Astrocyte (in vitro differentiated cells and primary cell): ENCODE measurements around the gene ZFYVE28. TPM values are rescaled to one million over a fixed set of nuclear protein-coding genes. Genes with fewer than 3 reads are reported as not detected.
"Not testable (repeated sequence)": the region's sequence is repeated elsewhere in the genome, so short reads cannot be mapped to it uniquely, and the experiment has no call there.

ENCODE experiments used
- DNase-seq: peaks from one replicate; pipeline ENCODE4 v3.0.0-alpha.2; 2010; ENCODE audit warnings: low read depth
- FAIRE-seq: peaks from 2 replicates; lab custom pipeline; 2011; peaks lifted over from hg19 to GRCh38; lab: Jason Lieb, UNC
- H2AFZ ChIP-seq: 2 replicates; pipeline ENCODE4 v1.6.0; 2012; ENCODE audit warnings: low read depth, low read length, inconsistent platforms
- H3K27ac ChIP-seq: 2 replicates; pipeline ENCODE4 v1.5.1; 2011; ENCODE audit warnings: low read depth, low read length, inconsistent platforms
- H3K27me3 ChIP-seq: 2 replicates; pipeline ENCODE4 v1.6.0; 2011; ENCODE audit warnings: low read length, inconsistent platforms; ENCODE audit not compliant: insufficient read depth
- H3K36me3 ChIP-seq: 2 replicates; pipeline ENCODE4 v1.5.1; 2011; ENCODE audit warnings: low read length, inconsistent platforms; ENCODE audit not compliant: insufficient read depth
- H3K4me1 ChIP-seq: 2 replicates; pipeline ENCODE4 v1.5.1; 2011; ENCODE audit warnings: low read length, inconsistent platforms; ENCODE audit not compliant: insufficient read depth
- H3K4me2 ChIP-seq: 2 replicates; pipeline ENCODE4 v1.6.0; 2012; ENCODE audit warnings: low read length, inconsistent platforms
- H3K4me3 ChIP-seq: 2 replicates; pipeline ENCODE4 v1.5.1; 2011; ENCODE audit warnings: low read depth, mild to moderate bottlenecking, low read length, inconsistent platforms; ENCODE audit not compliant: insufficient read depth
- H3K79me2 ChIP-seq: 2 replicates; pipeline ENCODE4 v1.6.0; 2012; ENCODE audit warnings: mild to moderate bottlenecking, low read length, inconsistent platforms; ENCODE audit not compliant: insufficient read depth
- H3K9ac ChIP-seq: 2 replicates; pipeline ENCODE4 v1.6.0; 2012; ENCODE audit warnings: mild to moderate bottlenecking, low read length, inconsistent platforms
- H3K9me3 ChIP-seq: 2 replicates; pipeline ENCODE4 v1.5.1; 2012; ENCODE audit warnings: low read depth, mild to moderate bottlenecking, low read length, inconsistent platforms; ENCODE audit not compliant: insufficient read depth
- H4K20me1 ChIP-seq: 2 replicates; pipeline ENCODE4 v1.6.0; 2012; ENCODE audit warnings: low read length, inconsistent platforms; ENCODE audit not compliant: insufficient read depth
- H3K27ac Mint-ChIP-seq: one replicate; pipeline ENCODE4 v1.8.0; 2021; ENCODE audit warnings: mild to moderate bottlenecking, mixed read lengths; ENCODE audit not compliant: unreplicated experiment
- H3K27me3 Mint-ChIP-seq: one replicate; pipeline ENCODE4 v1.8.0; 2021; ENCODE audit warnings: low read depth, mixed read lengths; ENCODE audit not compliant: unreplicated experiment
- H3K36me3 Mint-ChIP-seq: one replicate; pipeline ENCODE4 v1.8.0; 2021; ENCODE audit warnings: low read depth, mixed read lengths; ENCODE audit not compliant: unreplicated experiment
- H3K4me1 Mint-ChIP-seq: one replicate; pipeline ENCODE4 v1.8.0; 2021; ENCODE audit warnings: low read depth, mixed read lengths; ENCODE audit not compliant: unreplicated experiment
- H3K4me3 Mint-ChIP-seq: one replicate; pipeline ENCODE4 v1.8.0; 2021; ENCODE audit warnings: mild to moderate bottlenecking, moderate library complexity, mixed read lengths; ENCODE audit not compliant: unreplicated experiment
- H3K9me3 Mint-ChIP-seq: one replicate; pipeline ENCODE4 v1.8.0; 2021; ENCODE audit warnings: mild to moderate bottlenecking, mixed read lengths; ENCODE audit not compliant: unreplicated experiment
- EZH2 ChIP-seq: IDR thresholded peaks from 2 replicates; pipeline ENCODE4 v1.6.1; 2012; ENCODE audit warnings: mild to moderate bottlenecking, low read length, inconsistent platforms; ENCODE audit not compliant: insufficient read depth
- total RNA-seq: library from RNA; stranded (reverse); gene quantifications from 2 replicates; pipeline ENCODE4 v1.2.1, GENCODE V29; 2021
- TF ChIP-seq, protein P1 (sequence below): IDR thresholded peaks from 2 replicates; pipeline ENCODE4 v1.5.1; 2011; ENCODE audit warnings: low read depth, mild to moderate bottlenecking, inconsistent platforms, low read length, moderate library complexity; ENCODE audit not compliant: insufficient read depth

Gene ZFYVE28
- total RNA-seq, 1 donor from 2014 or later = 0.68 TPM

DNA sequence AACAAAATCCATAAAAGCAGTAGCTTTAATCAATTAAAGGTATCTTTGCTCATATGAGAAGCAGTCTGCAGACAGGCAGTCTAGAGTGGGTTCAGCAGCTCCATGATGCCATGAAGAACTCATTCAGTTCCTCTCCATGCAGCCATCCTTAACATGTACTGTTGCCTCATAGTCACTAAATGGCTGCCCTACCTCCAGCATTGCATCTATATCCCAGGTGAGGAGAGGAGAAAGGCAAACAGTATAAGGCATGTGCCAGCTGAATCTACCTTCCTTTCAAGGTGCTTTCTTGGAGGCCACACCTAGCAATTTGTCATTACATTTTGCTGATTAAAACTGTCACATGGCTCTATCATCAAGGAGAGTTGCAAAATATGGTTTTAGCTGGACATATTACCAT, 13.6 kb upstream of the ZFYVE28 start:
- Histone ChIP-seq H3K4me1 (no peaks in the 10 kb centered on the region), H4K20me1 (no peaks in the 10 kb centered on the region), H3K4me2 (no peak overlapping the region), H3K9me3 (no peaks in the 10 kb centered on the region), H3K36me3 (no peaks in the 10 kb centered on the region), H3K79me2 (no peaks in the 10 kb centered on the region), H3K9ac (no peak overlapping the region), H3K27me3 (no peaks in the 10 kb centered on the region), H3K27ac (no peak overlapping the region), H2AFZ (no peak overlapping the region), H3K4me3 (no peak overlapping the region)
- FAIRE-seq = no peak
- DNase-seq = no peak
- no peaks in the 10 kb centered on the region for H3K36me3 Mint-ChIP-seq
- H3K4me1 Mint-ChIP-seq = peaks cover 2% of the 10 kb centered on the region
- H3K9me3 Mint-ChIP-seq = no peaks in the 10 kb centered on the region
- H3K4me3 Mint-ChIP-seq = no peak overlapping the region
- peaks cover 31% of the 10 kb centered on the region for H3K27me3 Mint-ChIP-seq
- TF ChIP-seq, protein P1, sequence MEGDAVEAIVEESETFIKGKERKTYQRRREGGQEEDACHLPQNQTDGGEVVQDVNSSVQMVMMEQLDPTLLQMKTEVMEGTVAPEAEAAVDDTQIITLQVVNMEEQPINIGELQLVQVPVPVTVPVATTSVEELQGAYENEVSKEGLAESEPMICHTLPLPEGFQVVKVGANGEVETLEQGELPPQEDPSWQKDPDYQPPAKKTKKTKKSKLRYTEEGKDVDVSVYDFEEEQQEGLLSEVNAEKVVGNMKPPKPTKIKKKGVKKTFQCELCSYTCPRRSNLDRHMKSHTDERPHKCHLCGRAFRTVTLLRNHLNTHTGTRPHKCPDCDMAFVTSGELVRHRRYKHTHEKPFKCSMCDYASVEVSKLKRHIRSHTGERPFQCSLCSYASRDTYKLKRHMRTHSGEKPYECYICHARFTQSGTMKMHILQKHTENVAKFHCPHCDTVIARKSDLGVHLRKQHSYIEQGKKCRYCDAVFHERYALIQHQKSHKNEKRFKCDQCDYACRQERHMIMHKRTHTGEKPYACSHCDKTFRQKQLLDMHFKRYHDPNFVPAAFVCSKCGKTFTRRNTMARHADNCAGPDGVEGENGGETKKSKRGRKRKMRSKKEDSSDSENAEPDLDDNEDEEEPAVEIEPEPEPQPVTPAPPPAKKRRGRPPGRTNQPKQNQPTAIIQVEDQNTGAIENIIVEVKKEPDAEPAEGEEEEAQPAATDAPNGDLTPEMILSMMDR = no peak
- no peak for TF ChIP-seq EZH2
- H3K27ac Mint-ChIP-seq = no peak overlapping the region

DNA sequence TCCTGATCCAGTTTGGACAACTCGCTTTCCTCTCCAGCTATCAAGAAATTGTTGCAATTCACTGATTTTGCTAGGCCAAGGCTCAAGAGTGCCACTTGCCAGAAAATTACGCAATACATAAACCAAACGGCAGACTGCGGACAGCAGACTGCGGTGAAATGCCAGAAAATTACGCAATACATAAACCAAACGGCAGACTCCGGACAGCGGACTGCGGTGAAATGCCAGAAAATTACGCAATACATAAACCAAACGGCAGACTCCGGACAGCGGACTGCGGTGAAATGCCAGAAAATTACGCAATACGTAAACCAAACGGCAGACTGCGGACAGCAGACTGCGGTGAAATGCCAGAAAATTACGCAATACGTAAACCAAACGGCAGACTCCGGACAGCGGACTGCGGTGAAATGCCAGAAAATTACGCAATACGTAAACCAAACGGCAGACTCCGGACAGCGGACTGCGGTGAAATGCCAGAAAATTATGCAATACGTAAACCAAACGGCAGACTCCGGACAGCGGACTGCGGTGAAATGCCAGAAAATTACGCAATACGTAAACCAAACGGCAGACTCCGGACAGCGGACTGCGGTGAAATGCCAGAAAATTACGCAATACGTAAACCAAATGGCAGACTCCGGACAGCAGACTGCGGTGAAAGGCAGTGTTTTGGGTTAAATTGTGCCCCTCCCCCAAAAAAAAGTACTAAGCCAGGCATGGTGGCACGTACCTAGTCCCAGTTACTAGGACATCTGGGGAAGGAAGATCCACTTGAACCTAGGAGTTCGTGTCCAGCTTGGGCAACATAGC, 11.7 kb upstream of the ZFYVE28 start:
- not testable (repeated sequence) for H3K4me1 Mint-ChIP-seq, H4K20me1 ChIP-seq, H3K4me3 Mint-ChIP-seq

DNA sequence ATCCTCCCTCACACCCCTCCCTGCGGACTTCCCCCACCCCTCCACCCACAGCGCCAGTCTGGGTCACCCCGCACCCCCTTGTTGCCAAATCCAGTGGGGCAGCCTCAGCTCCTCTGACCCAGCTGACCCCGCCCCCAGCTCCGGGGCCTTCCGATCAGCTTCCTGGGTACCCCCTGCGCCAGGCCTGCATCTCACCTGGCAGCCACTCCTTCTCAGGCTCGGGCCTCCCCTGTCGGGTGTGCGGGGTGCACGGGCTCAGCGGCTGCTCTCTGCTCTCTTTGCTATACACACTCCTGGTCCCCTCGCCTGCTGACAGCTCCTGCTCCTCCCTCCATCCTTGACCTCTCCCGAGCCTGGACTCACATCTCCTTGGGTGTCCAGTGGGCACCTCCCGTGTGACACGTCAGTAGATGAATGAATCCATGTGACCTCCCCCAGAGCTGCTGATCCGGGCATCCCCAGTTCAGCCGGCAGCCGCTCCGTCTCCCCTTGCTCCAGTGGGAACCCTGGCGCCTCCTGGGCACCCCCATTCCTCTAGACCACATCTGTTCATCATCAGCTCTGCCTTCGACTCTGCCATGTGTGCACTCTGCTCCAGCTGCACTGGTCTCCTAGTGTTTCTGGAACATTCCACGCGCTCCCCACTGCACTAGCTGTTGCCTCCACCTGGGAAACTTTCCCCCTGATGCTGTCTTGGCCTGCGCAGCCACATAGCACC, 10.2 kb upstream of the ZFYVE28 start:
- no peaks in the 10 kb centered on the region for H3K4me1 ChIP-seq
- FAIRE-seq (no peak), DNase-seq (no peak)
- no peak overlapping the region for H3K9ac ChIP-seq
- no peaks in the 10 kb centered on the region for H3K36me3 ChIP-seq
- no peaks in the 10 kb centered on the region for H3K9me3 ChIP-seq
- Mint-ChIP-seq H3K27me3 (peaks cover 29% of the 10 kb centered on the region), H3K4me1 (peaks cover 6% of the 10 kb centered on the region), H3K36me3 (no peaks in the 10 kb centered on the region), H3K27ac (no peak overlapping the region), H3K9me3 (no peaks in the 10 kb centered on the region), H3K4me3 (no peak overlapping the region)
- no peaks in the 10 kb centered on the region for H3K27me3 ChIP-seq
- no peak overlapping the region for H2AFZ ChIP-seq
- no peaks in the 10 kb centered on the region for H4K20me1 ChIP-seq
- TF ChIP-seq EZH2 = no peak
- TF ChIP-seq, protein P1 = no peak
- H3K79me2 ChIP-seq = no peaks in the 10 kb centered on the region
- H3K27ac ChIP-seq = no peak overlapping the region
- H3K4me3 ChIP-seq = no peak overlapping the region
- no peak overlapping the region for H3K4me2 ChIP-seq

More for the DNA sequence above, 11.7 kb upstream of the ZFYVE28 start:
- H3K36me3 ChIP-seq, FAIRE-seq, H3K9me3 Mint-ChIP-seq, H3K4me2 ChIP-seq, H3K27ac ChIP-seq, H3K4me1 ChIP-seq, H3K9me3 ChIP-seq, DNase-seq, H2AFZ ChIP-seq, H3K9ac ChIP-seq, H3K79me2 ChIP-seq, H3K36me3 Mint-ChIP-seq, H3K27ac Mint-ChIP-seq, H3K4me3 ChIP-seq, H3K27me3 ChIP-seq: not testable (repeated sequence)
- peaks cover 29% of the 10 kb centered on the region for H3K27me3 Mint-ChIP-seq
